ENCODE data around the gene METTL8.

DNA sequence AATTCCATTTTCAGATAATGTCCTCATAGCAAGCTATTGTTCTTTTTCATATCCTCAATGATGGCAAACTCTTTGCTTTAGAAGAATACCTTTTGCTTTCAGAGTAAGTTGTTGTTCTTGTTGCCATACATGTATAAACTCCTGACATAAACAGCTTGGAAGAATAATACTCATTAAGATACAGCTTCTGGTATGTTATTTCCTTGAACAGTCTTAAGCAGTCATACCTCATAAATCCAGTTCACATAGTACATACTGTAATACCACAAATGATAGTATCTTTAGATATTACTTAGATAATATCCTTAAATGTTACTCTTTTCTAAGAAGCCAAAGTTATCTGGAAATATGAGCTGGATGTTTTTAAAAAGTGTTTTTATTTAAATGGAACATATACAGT lies 23.2 kb downstream of the METTL8 start:
- TF ChIP-seq, protein P1, sequence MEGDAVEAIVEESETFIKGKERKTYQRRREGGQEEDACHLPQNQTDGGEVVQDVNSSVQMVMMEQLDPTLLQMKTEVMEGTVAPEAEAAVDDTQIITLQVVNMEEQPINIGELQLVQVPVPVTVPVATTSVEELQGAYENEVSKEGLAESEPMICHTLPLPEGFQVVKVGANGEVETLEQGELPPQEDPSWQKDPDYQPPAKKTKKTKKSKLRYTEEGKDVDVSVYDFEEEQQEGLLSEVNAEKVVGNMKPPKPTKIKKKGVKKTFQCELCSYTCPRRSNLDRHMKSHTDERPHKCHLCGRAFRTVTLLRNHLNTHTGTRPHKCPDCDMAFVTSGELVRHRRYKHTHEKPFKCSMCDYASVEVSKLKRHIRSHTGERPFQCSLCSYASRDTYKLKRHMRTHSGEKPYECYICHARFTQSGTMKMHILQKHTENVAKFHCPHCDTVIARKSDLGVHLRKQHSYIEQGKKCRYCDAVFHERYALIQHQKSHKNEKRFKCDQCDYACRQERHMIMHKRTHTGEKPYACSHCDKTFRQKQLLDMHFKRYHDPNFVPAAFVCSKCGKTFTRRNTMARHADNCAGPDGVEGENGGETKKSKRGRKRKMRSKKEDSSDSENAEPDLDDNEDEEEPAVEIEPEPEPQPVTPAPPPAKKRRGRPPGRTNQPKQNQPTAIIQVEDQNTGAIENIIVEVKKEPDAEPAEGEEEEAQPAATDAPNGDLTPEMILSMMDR (conservative IDR thresholded peaks at IDR 0.05) = no peak
- TF ChIP-seq ZFX (IDR thresholded peaks at IDR 0.05) = no peak
